Activated T-helper 17 cell treated with anti-CD3 and anti-CD28 coated beads, Interleukin-2, amount 50 U/mL, for 72 hours (primary cell): Measurements from ENCODE around the gene PRPF39. TPM values are rescaled to one million over a fixed set of nuclear protein-coding genes. Genes with fewer than 3 reads are reported as not detected.
"Not testable (repeated sequence)": the region's sequence is repeated elsewhere in the genome, so short reads cannot be mapped to it uniquely, and the experiment has no call there.

Source experiments
- ATAC-seq: fragments of 150-1000 bp; cut with Tn5 transposase; replicated peaks from 2 replicates; pipeline ENCODE4 v1.10.0; 2021; ENCODE audit warnings: mild to moderate bottlenecking, moderate library complexity
- H3K27ac Mint-ChIP-seq: one replicate; pipeline ENCODE4 v1.8.0; 2022; ENCODE audit warnings: mixed read lengths
- H3K27me3 Mint-ChIP-seq: one replicate; pipeline ENCODE4 v1.8.0; 2022; ENCODE audit warnings: mixed read lengths
- H3K36me3 Mint-ChIP-seq: one replicate; pipeline ENCODE4 v1.8.0; 2022; ENCODE audit warnings: low read depth, mild to moderate bottlenecking, mixed read lengths
- H3K4me1 Mint-ChIP-seq: one replicate; pipeline ENCODE4 v1.8.0; 2022; ENCODE audit warnings: mixed read lengths
- H3K4me3 Mint-ChIP-seq: one replicate; pipeline ENCODE4 v1.8.0; 2022; ENCODE audit warnings: mild to moderate bottlenecking, mixed read lengths
- H3K9me3 Mint-ChIP-seq: one replicate; pipeline ENCODE4 v1.8.0; 2022; ENCODE audit warnings: mixed read lengths
- total RNA-seq, 2 donors: library from RNA; stranded (reverse); gene quantifications; one replicate each; pipeline ENCODE4 v1.2.3, GENCODE V29; 2022

The PRPF39 gene
- total RNA-seq, 2 donors from 2014 or later = 49.6 to 78.1 TPM

GRCh38 chr14:45135659-45136395 lies 51.9 kb downstream of the PRPF39 start, which contains the start of gene FANCM:
Gene FANCM (plus strand): TSS chr14:45135930. CDS start chr14:45136032, 102 bp downstream.
- Mint-ChIP-seq H3K36me3 (peaks cover 15% of the 10 kb centered on the region), H3K27ac (peak within 1 kb of the TSS; percentile 100), H3K4me1 (peaks cover 12% of the 10 kb centered on the region), H3K9me3 (no peaks in the 10 kb centered on the region), H3K27me3 (no peaks in the 10 kb centered on the region), H3K4me3 (peak within 1 kb of the TSS; percentile 100)
- peak; percentile 58 for ATAC-seq

GRCh38 chr14:45136399-45136798 lies 52.5 kb downstream of the PRPF39 start:
- peak overlapping the region; percentile 100 for H3K4me3 Mint-ChIP-seq
- peaks cover 12% of the 10 kb centered on the region for H3K4me1 Mint-ChIP-seq
- peak overlapping the region; percentile 100 for H3K27ac Mint-ChIP-seq
- no peaks in the 10 kb centered on the region for H3K27me3 Mint-ChIP-seq
- H3K9me3 Mint-ChIP-seq = no peaks in the 10 kb centered on the region
- H3K36me3 Mint-ChIP-seq = peaks cover 15% of the 10 kb centered on the region
- no peak for ATAC-seq

GRCh38 chr14:45140661-45141187 lies 56.8 kb downstream of the PRPF39 start:
- no peaks in the 10 kb centered on the region for H3K27me3 Mint-ChIP-seq
- peaks cover 14% of the 10 kb centered on the region for H3K36me3 Mint-ChIP-seq
- no peak overlapping the region for H3K27ac Mint-ChIP-seq
- no peak overlapping the region for H3K4me3 Mint-ChIP-seq
- no peaks in the 10 kb centered on the region for H3K9me3 Mint-ChIP-seq
- ATAC-seq = no peak
- H3K4me1 Mint-ChIP-seq = peaks cover 12% of the 10 kb centered on the region

- ATAC-seq, H3K9me3 Mint-ChIP-seq, H3K4me3 Mint-ChIP-seq, H3K27me3 Mint-ChIP-seq, H3K27ac Mint-ChIP-seq: not testable (repeated sequence)
- H3K4me1 Mint-ChIP-seq = peaks cover 12% of the 10 kb centered on the region
- H3K36me3 Mint-ChIP-seq = peaks cover 14% of the 10 kb centered on the region
Measured at GRCh38 chr14:45142083-45142482, 58.2 kb downstream of the PRPF39 start.

GRCh38 chr14:45144658-45145057 lies 60.7 kb downstream of the PRPF39 start:
- Mint-ChIP-seq H3K4me1 (no peaks in the 10 kb centered on the region), H3K36me3 (peaks cover 19% of the 10 kb centered on the region), H3K9me3 (no peaks in the 10 kb centered on the region), H3K27ac (no peak overlapping the region), H3K27me3 (no peaks in the 10 kb centered on the region), H3K4me3 (no peak overlapping the region)
- no peak for ATAC-seq

GRCh38 chr14:45145214-45145613 lies 61.3 kb downstream of the PRPF39 start:
- H3K27ac Mint-ChIP-seq = no peak overlapping the region
- no peaks in the 10 kb centered on the region for H3K4me1 Mint-ChIP-seq
- H3K4me3 Mint-ChIP-seq = no peak overlapping the region
- no peaks in the 10 kb centered on the region for H3K27me3 Mint-ChIP-seq
- no peak for ATAC-seq
- peaks cover 23% of the 10 kb centered on the region for H3K36me3 Mint-ChIP-seq
- no peaks in the 10 kb centered on the region for H3K9me3 Mint-ChIP-seq

GRCh38 chr14:45149602-45150001 lies 65.7 kb downstream of the PRPF39 start:
- Mint-ChIP-seq H3K27me3 (no peaks in the 10 kb centered on the region), H3K27ac (no peak overlapping the region), H3K9me3 (no peaks in the 10 kb centered on the region), H3K4me1 (no peaks in the 10 kb centered on the region), H3K36me3 (peaks cover 31% of the 10 kb centered on the region), H3K4me3 (no peak overlapping the region)
- ATAC-seq = no peak

- Mint-ChIP-seq H3K36me3 (peaks cover 31% of the 10 kb centered on the region), H3K4me3 (no peak overlapping the region), H3K27me3 (no peaks in the 10 kb centered on the region), H3K27ac (no peak overlapping the region), H3K4me1 (no peaks in the 10 kb centered on the region), H3K9me3 (no peaks in the 10 kb centered on the region)
- ATAC-seq = no peak
Measured at GRCh38 chr14:45150386-45150890, 66.5 kb downstream of the PRPF39 start.

GRCh38 chr14:45156067-45156466 lies 72.2 kb downstream of the PRPF39 start:
- peak; percentile 91 for ATAC-seq
- H3K4me3 Mint-ChIP-seq = no peak overlapping the region
- H3K9me3 Mint-ChIP-seq = no peaks in the 10 kb centered on the region
- no peak overlapping the region for H3K27ac Mint-ChIP-seq
- H3K4me1 Mint-ChIP-seq = peaks cover 7% of the 10 kb centered on the region
- H3K36me3 Mint-ChIP-seq = peaks cover 25% of the 10 kb centered on the region
- H3K27me3 Mint-ChIP-seq = no peaks in the 10 kb centered on the region

Other genes starting within 250 kb of the PRPF39 start
- gene KLHL28, start 122.2 kb upstream of the PRPF39 start, total RNA-seq = 10 to 100 TPM; 13.0 to 25.7 TPM
- 1 to 10 TPM; 5.0 to 8.3 TPM for gene TOGARAM1, start 121.9 kb upstream of the PRPF39 start, total RNA-seq
- 10 to 100 TPM; 52.5 to 80.5 TPM for gene FKBP3, start 50.4 kb downstream of the PRPF39 start, total RNA-seq
- 10 to 100 TPM; 14.8 to 16.9 TPM for gene FANCM, start 51.8 kb downstream of the PRPF39 start, total RNA-seq
- 10 to 100 TPM; 52.2 to 75.7 TPM for gene MIS18BP1, start 169.1 kb downstream of the PRPF39 start, total RNA-seq